ENCODE data around the gene NCEH1. TPM values are rescaled to one million over a fixed set of nuclear protein-coding genes. Genes with fewer than 3 reads are reported as not detected.

Gene NCEH1
- total and polyA plus RNA-seq, 2 experiments from 2014 or later: 1.8 to 4.9 TPM

- no peak overlapping the region for H2AFZ ChIP-seq
- H3K27ac Mint-ChIP-seq: no peak overlapping the region
- H3K9me3 Mint-ChIP-seq: no peaks in the 10 kb centered on the region
- 0 out of 2 replicates have a peak, but pooled peaks cover 3% of the 10 kb centered on the region for H4K20me1 ChIP-seq (replicated peaks; ENCODE audit: insufficient read depth)
- peaks cover 4% of the 10 kb centered on the region; the same call in 1 of the 2 replicates for H3K79me2 ChIP-seq (replicated peaks; ENCODE audit: insufficient read depth)
- TF ChIP-seq ETS1 (IDR thresholded peaks at IDR 0.05) (no peak), CTCF (conservative IDR thresholded peaks at IDR 0.05; ENCODE audit: low read depth in 2 of 2) (no peak), JUNB (IDR thresholded peaks at IDR 0.05; ENCODE audit: unreplicated experiment) (no peak), ZNF462 (CRISPR knock-in tag; IDR thresholded peaks at IDR 0.05) (no peak), EZH2phosphoT487 (IDR thresholded peaks at IDR 0.05; ENCODE audit: unreplicated experiment) (no peak), REST (IDR thresholded peaks at IDR 0.05; ENCODE audit: unreplicated experiment) (no peak)
- no peak overlapping the region for H3K27ac ChIP-seq (ENCODE audit: low read depth)
- H3K36me3 ChIP-seq (ENCODE audit: insufficient read depth): no peaks in the 10 kb centered on the region
- H3K4me3 Mint-ChIP-seq: no peak overlapping the region
- peaks cover 3% of the 10 kb centered on the region for H3K27me3 Mint-ChIP-seq (ENCODE audit: insufficient read depth, low read depth, poor library complexity)
- no peaks in the 10 kb centered on the region for H3K36me3 Mint-ChIP-seq (ENCODE audit: low read depth)
- no peak overlapping the region for H3K4me3 ChIP-seq
- H3K27me3 ChIP-seq (ENCODE audit: insufficient read depth): no peaks in the 10 kb centered on the region
- no peak overlapping the region for H3K4me2 ChIP-seq
- ATAC-seq (no peak), DNase-seq (ENCODE audit: low spot score) (no peak)
- no peaks in the 10 kb centered on the region for H3F3A ChIP-seq (replicated peaks; ENCODE audit: low read depth)
- H3K9me2 ChIP-seq (ENCODE audit: insufficient read depth): no peaks in the 10 kb centered on the region
- peaks cover 9% of the 10 kb centered on the region for H3K4me1 ChIP-seq (ENCODE audit: insufficient read depth)
- H3K4me1 Mint-ChIP-seq: peaks cover 21% of the 10 kb centered on the region
Observed at GRCh38 chr3:172702256-172702655, 8.6 kb downstream of the NCEH1 start.
